ENCODE results near the gene CD247. TPM values are rescaled to one million over a fixed set of nuclear protein-coding genes. Genes with fewer than 3 reads are reported as not detected.

Gene CD247
- total RNA-seq, 3 donors from 2014 or later (not counting 1 experiment from before 2014, with no cell fraction given): 1,027 to 1,374 (median 1,309) TPM

DNA sequence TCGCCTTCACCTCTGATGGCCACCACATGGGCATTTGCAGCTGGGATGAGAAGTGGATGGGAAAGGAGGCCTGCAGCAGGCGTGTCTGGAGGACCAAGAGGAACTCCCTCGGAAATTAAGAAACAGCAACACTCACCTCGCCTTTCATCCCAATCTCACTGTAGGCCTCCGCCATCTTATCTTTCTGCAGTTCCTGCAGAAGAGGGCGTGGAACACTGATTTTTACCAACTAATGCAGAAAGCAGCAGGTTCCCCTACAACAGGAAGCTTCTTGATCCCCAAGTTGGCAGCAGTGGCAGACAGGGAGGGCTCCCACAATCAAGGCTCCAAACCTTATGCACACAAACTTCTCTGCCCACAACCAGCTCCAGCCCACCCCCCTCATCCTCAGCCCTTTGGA, 84.4 kb downstream of the CD247 start:
- peaks cover 31% of the 10 kb centered on the region for H3K36me3 Mint-ChIP-seq
- WGBS (ENCODE audit: insufficient coverage): 83% methylated on average over 6 of the region's 6 CpGs
- H3K27ac ChIP-seq (ENCODE audit: low read length): peak overlapping the region; percentile 98

DNA sequence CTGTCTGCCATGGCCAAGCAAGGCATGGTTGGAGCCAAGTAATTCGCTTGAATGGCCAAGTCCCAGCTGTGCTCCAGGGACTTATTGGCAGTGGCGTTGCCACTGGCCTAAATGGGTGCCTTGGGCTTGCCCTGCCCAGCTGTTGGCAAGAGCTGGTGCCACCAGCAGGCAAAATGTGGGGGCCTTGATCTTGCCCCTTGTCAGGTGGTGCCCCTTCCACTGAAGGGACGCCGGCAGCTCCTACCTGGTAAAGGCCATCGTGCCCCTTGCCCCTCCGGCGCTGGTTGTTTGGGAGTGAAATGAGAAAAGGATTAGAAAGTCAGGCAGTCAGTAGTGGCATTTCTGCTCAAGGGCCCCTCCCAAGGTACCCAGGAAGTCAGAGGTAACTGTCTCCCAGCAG, 85.5 kb downstream of the CD247 start:
- peak overlapping the region; percentile 91 to 100 for H3K27ac Mint-ChIP-seq
- no peaks in the 10 kb centered on the region for H3K27me3 ChIP-seq (ENCODE audit: control insufficient read depth, insufficient read depth, low read length)
- peaks cover 81% of the 10 kb centered on the region for H3K36me3 ChIP-seq (ENCODE audit: control insufficient read depth, insufficient read depth, low read length)
- H3K27me3 Mint-ChIP-seq (ENCODE audit: low read depth in 2 of 2): no peaks in the 10 kb centered on the region
- WGBS (ENCODE audit: insufficient coverage): 94% methylated on average over 7 of the region's 7 CpGs
- no peaks in the 10 kb centered on the region for H3K9me3 ChIP-seq (ENCODE audit: control insufficient read depth, insufficient read depth, low read length)
- H3K4me1 Mint-ChIP-seq: peaks cover 91 to 96% of the 10 kb centered on the region in 2 donors
- no peak overlapping the region for H3K4me3 ChIP-seq (ENCODE audit: low read length)
- H3K27ac ChIP-seq (ENCODE audit: low read length): peak overlapping the region; percentile 98
- peaks cover 24% of the 10 kb centered on the region for H3K36me3 Mint-ChIP-seq
- no peak for TF ChIP-seq CTCF (IDR thresholded peaks at IDR 0.05)
- DNase-seq: peak in 1 of 2 donors; percentile 17
- H3K4me1 ChIP-seq (ENCODE audit: control insufficient read depth, insufficient read depth, low read length): peaks cover 87% of the 10 kb centered on the region
- H3K4me3 Mint-ChIP-seq: peak overlapping the region; percentile 75
- intact Hi-C loops (cut with micrococcal nuclease): no loop called here
- H3K9me3 Mint-ChIP-seq: no peaks in the 10 kb centered on the region
- no peak for ATAC-seq

More for the DNA sequence above, 84.4 kb downstream of the CD247 start:
- Histone ChIP-seq H3K4me3 (ENCODE audit: low read length) (no peak overlapping the region), H3K27me3 (ENCODE audit: control insufficient read depth, insufficient read depth, low read length) (no peaks in the 10 kb centered on the region), H3K9me3 (ENCODE audit: control insufficient read depth, insufficient read depth, low read length) (no peaks in the 10 kb centered on the region), H3K36me3 (ENCODE audit: control insufficient read depth, insufficient read depth, low read length) (peaks cover 91% of the 10 kb centered on the region), H3K4me1 (ENCODE audit: control insufficient read depth, insufficient read depth, low read length) (peaks cover 90% of the 10 kb centered on the region)
- H3K27ac Mint-ChIP-seq: peak overlapping the region; percentile 91 to 100
- no peak for TF ChIP-seq CTCF (IDR thresholded peaks at IDR 0.05)
- no peaks in the 10 kb centered on the region for H3K9me3 Mint-ChIP-seq
- no peaks in the 10 kb centered on the region for H3K27me3 Mint-ChIP-seq (ENCODE audit: low read depth in 2 of 2)
- peak overlapping the region; percentile 75 for H3K4me3 Mint-ChIP-seq
- H3K4me1 Mint-ChIP-seq: peaks cover 91 to 96% of the 10 kb centered on the region in 2 donors
- intact Hi-C loops (cut with micrococcal nuclease): no loop called here
- DNase-seq (peak in 1 of 2 donors; percentile 18), ATAC-seq (no peak)

GRCh38 chr1:167431909-167432650, 86.2 kb downstream of the CD247 start:
- H3K27ac Mint-ChIP-seq: peak overlapping the region; percentile 91 to 100
- no peak for TF ChIP-seq CTCF (IDR thresholded peaks at IDR 0.05)

More at GRCh38 chr1:167431909-167432650, 86.2 kb downstream of the CD247 start:
- no peak for DNase-seq
- Histone ChIP-seq H3K36me3 (ENCODE audit: control insufficient read depth, insufficient read depth, low read length) (peaks cover 75% of the 10 kb centered on the region), H3K9me3 (ENCODE audit: control insufficient read depth, insufficient read depth, low read length) (no peaks in the 10 kb centered on the region), H3K27me3 (ENCODE audit: control insufficient read depth, insufficient read depth, low read length) (no peaks in the 10 kb centered on the region), H3K27ac (ENCODE audit: low read length) (peak overlapping the region; percentile 98), H3K4me1 (ENCODE audit: control insufficient read depth, insufficient read depth, low read length) (peaks cover 91% of the 10 kb centered on the region), H3K4me3 (ENCODE audit: low read length) (no peak overlapping the region)
- no peak for ATAC-seq
- 61% methylated on average over 7 of the region's 8 CpGs for WGBS (ENCODE audit: insufficient coverage)
- Mint-ChIP-seq H3K4me3 (peak overlapping the region; percentile 85), H3K4me1 (peaks cover 90 to 97% of the 10 kb centered on the region in 2 donors), H3K27me3 (ENCODE audit: low read depth in 2 of 2) (no peaks in the 10 kb centered on the region), H3K9me3 (no peaks in the 10 kb centered on the region), H3K36me3 (peaks cover 24% of the 10 kb centered on the region)
- intact Hi-C loops (cut with micrococcal nuclease): loop anchor here (2.0 kb wide), 1 partner anchor 209 kb away; no protein-coding TSS in a partner anchor
